ENCODE data around the gene GRHL3. TPM values are rescaled to one million over a fixed set of nuclear protein-coding genes. Genes with fewer than 3 reads are reported as not detected.

GRHL3 gene
- total RNA-seq, 1 experiment from 2014 or later, result 1.4 TPM

- no peak for TF ChIP-seq CTCF (IDR thresholded peaks at IDR 0.05; ENCODE audit: unreplicated experiment)
- Mint-ChIP-seq H3K36me3 (ENCODE audit: insufficient read depth, unreplicated experiment) (peaks cover 14% of the 10 kb centered on the region), H3K9me3 (ENCODE audit: low read depth, unreplicated experiment) (no peaks in the 10 kb centered on the region), H3K27me3 (ENCODE audit: unreplicated experiment) (no peaks in the 10 kb centered on the region), H3K4me3 (ENCODE audit: low read depth, unreplicated experiment) (no peak overlapping the region), H3K27ac (ENCODE audit: unreplicated experiment) (no peak overlapping the region), H3K4me1 (ENCODE audit: low read depth, unreplicated experiment) (peaks cover 28% of the 10 kb centered on the region)
- no peak for DNase-seq
- CTCF ChIA-PET, result interaction anchor here (0.6 to 1.4 kb wide), 2 partner anchors 71 to 182 kb away, joined by 3 to 6 read pairs; no protein-coding TSS in a partner anchor
- BruUV-seq (replicated peaks), result no TSS peak
- intact Hi-C loops (cut with micrococcal nuclease; ENCODE audit: unreplicated experiment), result no loop called here
These were observed 65.3 kb downstream of the GRHL3 start for GRCh38 chr1:24384251-24385090.

GRCh38 chr1:24385160-24385940 is 66.2 kb downstream of the GRHL3 start:
- BruUV-seq (replicated peaks), result no TSS peak
- Mint-ChIP-seq H3K27me3 (ENCODE audit: unreplicated experiment) (no peaks in the 10 kb centered on the region), H3K4me1 (ENCODE audit: low read depth, unreplicated experiment) (peaks cover 37% of the 10 kb centered on the region), H3K9me3 (ENCODE audit: low read depth, unreplicated experiment) (no peaks in the 10 kb centered on the region), H3K36me3 (ENCODE audit: insufficient read depth, unreplicated experiment) (peaks cover 19% of the 10 kb centered on the region), H3K27ac (ENCODE audit: unreplicated experiment) (no peak overlapping the region), H3K4me3 (ENCODE audit: low read depth, unreplicated experiment) (no peak overlapping the region)
- no peak for TF ChIP-seq CTCF (IDR thresholded peaks at IDR 0.05; ENCODE audit: unreplicated experiment)
- DNase-seq, result no peak
- intact Hi-C loops (cut with micrococcal nuclease; ENCODE audit: unreplicated experiment), result no loop called here
- CTCF ChIA-PET, result interaction anchor here (0.6 to 1.4 kb wide), 3 partner anchors 72 to 186 kb away, joined by 3 to 6 read pairs (median 3); no protein-coding TSS in a partner anchor

- BruUV-seq (replicated peaks), result no TSS peak
- H3K27ac Mint-ChIP-seq (ENCODE audit: unreplicated experiment), result no peak overlapping the region
- peaks cover 40% of the 10 kb centered on the region for H3K4me1 Mint-ChIP-seq (ENCODE audit: low read depth, unreplicated experiment)
- H3K27me3 Mint-ChIP-seq (ENCODE audit: unreplicated experiment), result no peaks in the 10 kb centered on the region
- peaks cover 22% of the 10 kb centered on the region for H3K36me3 Mint-ChIP-seq (ENCODE audit: insufficient read depth, unreplicated experiment)
- CTCF ChIA-PET, result interaction anchor here (0.8 kb wide), 1 partner anchor 187 kb away, joined by 3 read pairs; no protein-coding TSS in a partner anchor
- no peak overlapping the region for H3K4me3 Mint-ChIP-seq (ENCODE audit: low read depth, unreplicated experiment)
- DNase-seq, result no peak
- no peaks in the 10 kb centered on the region for H3K9me3 Mint-ChIP-seq (ENCODE audit: low read depth, unreplicated experiment)
- TF ChIP-seq CTCF (IDR thresholded peaks at IDR 0.05; ENCODE audit: unreplicated experiment), result no peak
- intact Hi-C loops (cut with micrococcal nuclease; ENCODE audit: unreplicated experiment), result no loop called here
These were observed 67.1 kb downstream of the GRHL3 start for GRCh38 chr1:24386241-24386640.

- Mint-ChIP-seq H3K27me3 (ENCODE audit: unreplicated experiment) (no peaks in the 10 kb centered on the region), H3K4me3 (ENCODE audit: low read depth, unreplicated experiment) (no peak overlapping the region), H3K27ac (ENCODE audit: unreplicated experiment) (no peak overlapping the region), H3K9me3 (ENCODE audit: low read depth, unreplicated experiment) (no peaks in the 10 kb centered on the region), H3K4me1 (ENCODE audit: low read depth, unreplicated experiment) (peaks cover 47% of the 10 kb centered on the region), H3K36me3 (ENCODE audit: insufficient read depth, unreplicated experiment) (peaks cover 26% of the 10 kb centered on the region)
- no TSS peak for BruUV-seq (replicated peaks)
- intact Hi-C loops (cut with micrococcal nuclease; ENCODE audit: unreplicated experiment), result no loop called here
- CTCF ChIA-PET, result no interaction called here
- DNase-seq, result no peak
- no peak for TF ChIP-seq CTCF (IDR thresholded peaks at IDR 0.05; ENCODE audit: unreplicated experiment)
These were observed 67.8 kb downstream of the GRHL3 start for GRCh38 chr1:24386931-24387330.

Data from Calu3 (cell line).